IPS-15b (cell line): ENCODE results near the gene CHD1.

Source experiments
- H3K27me3 ChIP-seq: one replicate; pipeline ENCODE4 v1.6.1; 2013; ENCODE audit warnings: low read length; ENCODE audit not compliant: control insufficient read depth, insufficient read depth
- H3K36me3 ChIP-seq: one replicate; pipeline ENCODE4 v1.6.1; 2013; ENCODE audit warnings: low read length; ENCODE audit not compliant: control insufficient read depth, insufficient read depth
- H3K4me1 ChIP-seq: one replicate; pipeline ENCODE4 v1.6.1; 2013; ENCODE audit warnings: mild to moderate bottlenecking, low read length; ENCODE audit not compliant: control insufficient read depth, insufficient read depth
- H3K4me3 ChIP-seq: one replicate; pipeline ENCODE4 v1.5.1; 2013; ENCODE audit warnings: low read depth, low read length
- H3K9ac ChIP-seq: one replicate; pipeline ENCODE4 v1.6.1; 2013; ENCODE audit warnings: low read depth, mild to moderate bottlenecking, low read length
- H3K9me3 ChIP-seq: one replicate; pipeline ENCODE4 v1.6.1; 2013; ENCODE audit warnings: mild to moderate bottlenecking, low read length; ENCODE audit not compliant: control insufficient read depth, insufficient read depth

Gene CHD1

DNA sequence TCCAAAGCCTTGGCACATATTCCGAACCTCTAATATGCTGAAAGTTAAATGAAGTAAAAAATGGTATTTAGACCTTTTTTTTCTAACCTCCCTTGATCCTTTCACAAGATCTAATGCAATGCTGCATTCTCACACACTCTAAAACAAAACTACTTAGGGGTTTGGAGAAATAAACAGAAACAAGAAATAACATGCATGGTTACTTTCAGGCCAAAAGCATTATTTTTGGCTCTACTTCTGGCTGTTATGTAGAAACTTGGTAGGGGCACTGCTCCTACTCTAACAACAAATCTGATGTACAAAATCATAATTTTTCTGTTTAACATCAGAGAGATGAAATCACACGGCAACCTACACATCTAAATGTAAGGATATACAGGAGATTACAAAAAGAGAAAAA lies 51.2 kb downstream of the CHD1 start:
- H3K36me3 ChIP-seq, result peaks cover 4% of the 10 kb centered on the region
- H3K9ac ChIP-seq, result no peak overlapping the region
- no peaks in the 10 kb centered on the region for H3K9me3 ChIP-seq
- no peaks in the 10 kb centered on the region for H3K4me1 ChIP-seq
- no peaks in the 10 kb centered on the region for H3K27me3 ChIP-seq
- H3K4me3 ChIP-seq, result no peak overlapping the region

DNA sequence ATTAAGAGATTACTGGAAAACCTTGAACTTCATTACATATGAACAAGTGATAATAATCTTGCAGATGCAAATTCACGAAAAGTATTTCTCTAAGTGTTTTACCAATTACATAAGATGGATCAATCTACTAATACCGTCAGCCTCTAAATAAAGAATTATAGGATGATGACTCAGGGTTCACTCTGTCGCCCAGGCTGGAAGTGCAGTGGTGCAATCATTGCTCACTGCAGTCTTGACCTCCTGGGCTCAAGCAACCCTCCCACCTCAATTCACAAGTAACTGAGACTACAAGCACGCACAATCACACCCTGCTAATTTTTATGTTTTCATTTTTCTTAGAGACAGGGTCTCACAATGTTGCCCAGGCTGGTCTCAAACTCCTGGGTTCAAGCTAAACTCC lies 56.1 kb downstream of the CHD1 start:
- Histone ChIP-seq H3K27me3 (no peaks in the 10 kb centered on the region), H3K9me3 (no peaks in the 10 kb centered on the region), H3K4me3 (no peak overlapping the region), H3K4me1 (no peaks in the 10 kb centered on the region), H3K36me3 (peaks cover 7% of the 10 kb centered on the region), H3K9ac (no peak overlapping the region)

GRCh38 chr5:98865690-98866089 lies 63.1 kb downstream of the CHD1 start:
- Histone ChIP-seq H3K36me3 (peaks cover 7% of the 10 kb centered on the region), H3K4me3 (no peak overlapping the region), H3K9me3 (no peaks in the 10 kb centered on the region), H3K4me1 (no peaks in the 10 kb centered on the region), H3K9ac (no peak overlapping the region), H3K27me3 (no peaks in the 10 kb centered on the region)

- Histone ChIP-seq H3K4me3 (no peak overlapping the region), H3K27me3 (no peaks in the 10 kb centered on the region), H3K9me3 (peaks cover 18% of the 10 kb centered on the region), H3K36me3 (no peaks in the 10 kb centered on the region), H3K9ac (no peak overlapping the region), H3K4me1 (no peaks in the 10 kb centered on the region)
Observed at GRCh38 chr5:98847054-98847453, 81.8 kb downstream of the CHD1 start.

GRCh38 chr5:98846520-98846919 lies 82.3 kb downstream of the CHD1 start:
- no peak overlapping the region for H3K4me3 ChIP-seq
- no peaks in the 10 kb centered on the region for H3K27me3 ChIP-seq
- no peak overlapping the region for H3K9ac ChIP-seq
- no peaks in the 10 kb centered on the region for H3K36me3 ChIP-seq
- peaks cover 18% of the 10 kb centered on the region for H3K9me3 ChIP-seq
- H3K4me1 ChIP-seq, result no peaks in the 10 kb centered on the region

DNA sequence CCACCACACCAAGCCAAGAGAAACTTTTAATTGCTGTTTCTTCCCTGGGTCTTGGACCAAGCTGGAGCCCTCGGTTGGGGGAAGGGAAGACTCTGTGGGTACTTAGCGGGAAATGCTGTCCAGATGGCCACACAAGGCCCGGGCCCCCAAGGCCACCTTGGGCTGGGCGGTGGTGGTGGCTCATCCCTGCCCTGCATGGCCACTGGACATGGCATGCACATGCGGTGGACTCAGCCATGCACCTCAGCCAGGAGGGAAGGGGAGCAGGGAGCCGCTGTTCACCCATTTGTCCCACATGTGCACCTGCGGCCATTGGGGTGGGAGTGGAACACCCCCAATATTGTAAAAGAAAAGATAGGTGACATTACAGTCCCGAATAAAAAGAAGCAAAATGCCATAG lies 82.9 kb downstream of the CHD1 start:
- Histone ChIP-seq H3K4me3 (no peak overlapping the region), H3K36me3 (no peaks in the 10 kb centered on the region), H3K4me1 (no peaks in the 10 kb centered on the region), H3K9me3 (peaks cover 18% of the 10 kb centered on the region), H3K27me3 (no peaks in the 10 kb centered on the region), H3K9ac (no peak overlapping the region)

GRCh38 chr5:98844865-98845264 lies 83.9 kb downstream of the CHD1 start:
- Histone ChIP-seq H3K36me3 (no peaks in the 10 kb centered on the region), H3K9ac (no peak overlapping the region), H3K4me1 (peaks cover 3% of the 10 kb centered on the region), H3K4me3 (no peak overlapping the region), H3K9me3 (peaks cover 18% of the 10 kb centered on the region), H3K27me3 (no peaks in the 10 kb centered on the region)

GRCh38 chr5:98843481-98843880 lies 85.3 kb downstream of the CHD1 start:
- Histone ChIP-seq H3K4me1 (peaks cover 4% of the 10 kb centered on the region), H3K27me3 (no peaks in the 10 kb centered on the region), H3K36me3 (no peaks in the 10 kb centered on the region), H3K9me3 (peaks cover 18% of the 10 kb centered on the region), H3K4me3 (no peak overlapping the region), H3K9ac (no peak overlapping the region)

DNA sequence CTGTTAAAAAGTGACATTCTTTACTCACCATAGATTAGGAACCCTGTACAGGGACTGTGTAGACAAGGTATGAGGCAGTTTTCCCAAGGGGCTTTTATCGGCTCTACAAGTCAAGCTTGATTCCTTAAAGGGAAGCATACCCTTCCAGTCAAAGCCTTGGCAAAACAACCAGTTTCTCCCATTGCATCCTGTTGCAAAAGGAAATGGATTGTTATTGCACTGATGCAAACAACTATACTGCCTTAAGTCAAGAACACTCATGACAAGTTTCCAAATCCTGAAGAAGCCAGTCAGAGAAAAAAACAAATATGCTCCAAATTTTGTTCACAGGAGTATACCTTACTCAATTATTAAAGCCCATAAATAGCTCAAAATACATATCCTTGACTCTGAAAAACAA lies 87.9 kb downstream of the CHD1 start:
- Histone ChIP-seq H3K9me3 (peaks cover 15% of the 10 kb centered on the region), H3K9ac (no peak overlapping the region), H3K4me3 (no peak overlapping the region), H3K27me3 (no peaks in the 10 kb centered on the region), H3K4me1 (peaks cover 4% of the 10 kb centered on the region), H3K36me3 (no peaks in the 10 kb centered on the region)

- Histone ChIP-seq H3K4me1 (peaks cover 4% of the 10 kb centered on the region), H3K4me3 (peak overlapping the region; percentile 18), H3K9ac (no peak overlapping the region), H3K36me3 (no peaks in the 10 kb centered on the region), H3K9me3 (peaks cover 7% of the 10 kb centered on the region), H3K27me3 (no peaks in the 10 kb centered on the region)
Observed at GRCh38 chr5:98839469-98840383, 89.1 kb downstream of the CHD1 start.

GRCh38 chr5:98836175-98836574 lies 92.6 kb downstream of the CHD1 start:
- Histone ChIP-seq H3K27me3 (no peaks in the 10 kb centered on the region), H3K9ac (no peak overlapping the region), H3K4me1 (peaks cover 4% of the 10 kb centered on the region), H3K4me3 (no peak overlapping the region), H3K36me3 (no peaks in the 10 kb centered on the region), H3K9me3 (no peaks in the 10 kb centered on the region)

DNA sequence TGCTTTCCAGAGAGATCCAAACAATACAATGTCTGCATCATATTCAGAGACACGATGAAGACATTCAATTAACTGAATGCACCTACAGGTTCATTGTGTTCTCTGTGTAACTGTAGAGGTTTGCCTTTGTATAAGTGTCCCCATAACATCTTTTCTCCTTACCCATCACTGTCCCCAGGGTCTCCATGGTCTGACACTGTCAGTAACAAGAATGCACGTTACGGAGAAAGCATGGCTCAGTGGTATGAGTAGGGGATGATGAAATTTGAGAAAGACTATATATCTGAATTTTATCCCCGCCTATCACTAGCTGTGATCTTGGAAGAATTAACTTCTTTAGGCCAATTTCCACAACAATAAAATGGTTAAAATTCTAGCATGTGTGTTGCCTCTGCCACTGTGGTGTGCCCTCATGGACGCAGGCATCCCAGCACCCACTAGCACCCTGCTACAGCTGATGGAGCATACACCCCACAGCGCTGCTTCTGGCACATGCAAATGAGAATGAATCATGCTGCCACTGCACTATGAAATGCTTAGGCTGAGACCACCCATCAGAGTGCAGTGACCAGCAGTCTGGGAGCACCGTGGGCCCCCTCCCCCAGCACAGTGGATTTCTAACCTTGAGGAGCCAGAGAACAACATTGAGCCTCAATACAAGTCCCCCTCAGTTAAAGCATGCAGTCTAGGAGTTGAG lies 101.1 kb downstream of the CHD1 start:
- Histone ChIP-seq H3K9me3 (no peaks in the 10 kb centered on the region), H3K4me3 (no peak overlapping the region), H3K36me3 (no peaks in the 10 kb centered on the region), H3K27me3 (no peaks in the 10 kb centered on the region), H3K9ac (no peak overlapping the region), H3K4me1 (peaks cover 5% of the 10 kb centered on the region)
